ENCODE measurements around the gene RAB24.

The RAB24 gene

GRCh38 chr5:177290816-177291596 lies 12.5 kb downstream of the RAB24 start:
- peaks cover 69 to 91% (median 91%) of the 10 kb centered on the region in 3 donors for H3K36me3 ChIP-seq
- no peaks in the 10 kb centered on the region for H3K27me3 ChIP-seq
- no peak overlapping the region for H3K27ac ChIP-seq
- DNase-seq: no peak
- TF ChIP-seq CTCF (IDR thresholded peaks at IDR 0.05): no peak
- no peaks in the 10 kb centered on the region for H3K9me3 ChIP-seq
- no peak overlapping the region for H3K4me3 ChIP-seq
- peaks cover 0 to under 1% (median 0%) of the 10 kb centered on the region in 4 donors for H3K4me1 ChIP-seq
- intact Hi-C loops (cut with DNase I; ENCODE audit: low total_unique reads): no loop called here

GRCh38 chr5:177288191-177288590 lies 15.3 kb downstream of the RAB24 start:
- H3K27ac ChIP-seq: no peak overlapping the region
- no peak for TF ChIP-seq CTCF (IDR thresholded peaks at IDR 0.05)
- H3K9me3 ChIP-seq: no peaks in the 10 kb centered on the region
- intact Hi-C loops (cut with DNase I; ENCODE audit: low total_unique reads): no loop called here
- H3K4me1 ChIP-seq: no peaks in the 10 kb centered on the region
- no peak for DNase-seq
- H3K36me3 ChIP-seq: peaks cover 73 to 91% (median 88%) of the 10 kb centered on the region in 3 donors
- no peak overlapping the region for H3K4me3 ChIP-seq
- H3K27me3 ChIP-seq: no peaks in the 10 kb centered on the region

GRCh38 chr5:177276886-177277285 lies 26.6 kb downstream of the RAB24 start:
- H3K36me3 ChIP-seq: peaks cover 59 to 85% (median 61%) of the 10 kb centered on the region in 3 donors
- no peak overlapping the region for H3K4me3 ChIP-seq
- H3K27ac ChIP-seq: no peak overlapping the region
- no peaks in the 10 kb centered on the region for H3K27me3 ChIP-seq
- H3K9me3 ChIP-seq: no peaks in the 10 kb centered on the region
- no peak for DNase-seq
- no peaks in the 10 kb centered on the region for H3K4me1 ChIP-seq
- no peak for TF ChIP-seq CTCF (IDR thresholded peaks at IDR 0.05)
- intact Hi-C loops (cut with DNase I; ENCODE audit: low total_unique reads): no loop called here

- H3K4me3 ChIP-seq: no peak overlapping the region
- peaks cover 56 to 85% (median 60%) of the 10 kb centered on the region in 3 donors for H3K36me3 ChIP-seq
- no peak overlapping the region for H3K27ac ChIP-seq
- H3K9me3 ChIP-seq: no peaks in the 10 kb centered on the region
- DNase-seq: no peak
- TF ChIP-seq CTCF (IDR thresholded peaks at IDR 0.05): no peak
- no peaks in the 10 kb centered on the region for H3K27me3 ChIP-seq
- H3K4me1 ChIP-seq: no peaks in the 10 kb centered on the region
- intact Hi-C loops (cut with DNase I; ENCODE audit: low total_unique reads): no loop called here
These were observed 27.6 kb downstream of the RAB24 start for GRCh38 chr5:177275883-177276282.

- intact Hi-C loops (cut with DNase I; ENCODE audit: low total_unique reads): no loop called here
- Histone ChIP-seq H3K4me1 (no peaks in the 10 kb centered on the region), H3K4me3 (no peak overlapping the region), H3K36me3 (peaks cover 61 to 88% (median 73%) of the 10 kb centered on the region in 3 donors), H3K9me3 (no peaks in the 10 kb centered on the region), H3K27ac (no peak overlapping the region), H3K27me3 (no peaks in the 10 kb centered on the region)
- no peak for TF ChIP-seq CTCF (IDR thresholded peaks at IDR 0.05)
- DNase-seq: no peak
These were observed 32.4 kb downstream of the RAB24 start for GRCh38 chr5:177271113-177271512.
